GM18873 (cell line): Measurements from ENCODE around the gene PTPRZ1.

Experiments
- ATAC-seq: cut with Tn5 transposase; IDR thresholded peaks from one replicate; pipeline ENCODE4 v1.9.1; 2021; ENCODE audit warnings: mild to moderate bottlenecking, moderate library complexity, moderate number of reproducible peaks; ENCODE audit not compliant: unreplicated experiment, low FRiP score

PTPRZ1 gene

DNA sequence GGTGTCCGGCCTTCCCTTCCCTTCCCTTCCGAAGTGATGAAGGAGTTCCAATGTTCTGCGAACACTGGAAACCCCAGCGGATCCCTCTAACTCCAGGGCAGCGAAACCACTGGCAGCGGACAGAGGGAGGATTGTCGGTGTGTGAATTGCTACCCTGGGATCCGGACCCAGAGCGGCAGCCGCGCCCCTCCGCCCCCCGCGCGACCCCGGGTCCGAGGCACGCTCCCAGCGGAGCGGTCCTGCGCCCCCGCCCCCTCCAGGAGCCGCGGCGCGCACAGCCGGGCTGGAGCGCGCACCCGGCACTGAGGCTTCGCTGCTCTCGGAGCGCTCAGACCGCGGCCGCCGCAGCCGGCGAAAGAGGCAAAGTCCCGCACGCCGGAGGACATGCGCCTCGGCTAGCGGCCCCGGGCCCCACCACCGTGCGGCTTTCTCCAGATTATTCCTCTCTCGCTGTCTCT is at the start of gene PTPRZ1:
Gene PTPRZ1, plus strand, starts transcription at position 331 of the 458 bp plus-strand sequence. CDS start 339 bp downstream, outside the sequence.
- ATAC-seq, result no peak

DNA sequence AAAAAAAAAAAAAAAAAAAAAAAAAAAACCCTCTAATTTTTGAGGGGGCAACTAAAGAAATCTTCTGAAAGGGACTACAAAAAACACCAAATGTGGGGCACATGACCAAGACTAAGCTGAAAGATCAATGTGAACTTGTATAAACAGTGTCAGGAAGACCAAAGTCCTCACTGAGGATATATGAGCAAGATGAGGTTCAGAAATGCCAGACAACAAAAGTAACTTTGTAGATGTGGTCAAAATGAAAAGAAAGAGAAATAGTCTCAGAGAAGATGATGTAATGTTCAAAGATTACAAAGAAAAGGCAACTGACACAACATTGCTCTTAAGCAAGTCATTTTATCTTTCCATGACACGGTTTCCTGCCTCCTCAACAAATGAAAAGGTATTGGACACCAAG is 48.7 kb upstream of the PTPRZ1 start:
- no peak for ATAC-seq

DNA sequence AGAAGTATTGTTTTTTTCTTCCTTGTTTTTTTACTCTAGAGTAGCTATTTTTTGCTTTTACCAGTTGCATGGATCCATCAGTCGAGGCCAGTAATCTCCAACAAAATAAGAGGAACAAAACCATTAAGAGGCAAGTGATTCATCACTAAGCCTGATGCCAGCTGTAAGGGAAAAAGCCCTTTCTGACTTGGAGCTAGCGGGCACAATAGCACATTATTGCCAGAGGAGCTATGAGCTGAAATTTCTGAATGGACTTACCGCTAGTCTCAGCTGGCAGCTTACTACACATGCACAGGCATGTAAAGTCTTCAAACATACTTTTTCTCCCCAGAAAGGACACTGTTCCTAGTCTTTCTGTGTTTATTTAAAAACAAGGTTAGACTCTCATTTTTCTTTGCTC is 41.6 kb upstream of the PTPRZ1 start:
- no peak for ATAC-seq

DNA sequence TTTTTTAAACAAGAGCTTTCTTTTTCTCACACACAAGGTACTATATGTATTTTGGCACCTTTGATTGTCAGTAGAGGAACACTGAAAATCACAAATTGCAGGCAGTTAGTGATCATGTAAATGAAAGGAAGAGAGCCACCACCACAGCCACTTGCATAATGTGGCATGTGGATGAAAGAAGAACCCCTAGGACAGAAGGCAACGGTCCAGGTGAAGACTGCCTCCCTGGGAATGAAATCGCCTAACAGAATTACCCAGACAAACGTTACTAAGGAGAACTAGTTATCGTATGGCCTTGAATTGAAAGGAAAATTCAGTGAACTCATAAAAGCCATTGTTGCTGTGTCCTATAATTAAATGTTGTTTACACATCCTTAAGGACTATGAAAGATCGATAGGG is 41.2 kb upstream of the PTPRZ1 start:
- no peak for ATAC-seq

DNA sequence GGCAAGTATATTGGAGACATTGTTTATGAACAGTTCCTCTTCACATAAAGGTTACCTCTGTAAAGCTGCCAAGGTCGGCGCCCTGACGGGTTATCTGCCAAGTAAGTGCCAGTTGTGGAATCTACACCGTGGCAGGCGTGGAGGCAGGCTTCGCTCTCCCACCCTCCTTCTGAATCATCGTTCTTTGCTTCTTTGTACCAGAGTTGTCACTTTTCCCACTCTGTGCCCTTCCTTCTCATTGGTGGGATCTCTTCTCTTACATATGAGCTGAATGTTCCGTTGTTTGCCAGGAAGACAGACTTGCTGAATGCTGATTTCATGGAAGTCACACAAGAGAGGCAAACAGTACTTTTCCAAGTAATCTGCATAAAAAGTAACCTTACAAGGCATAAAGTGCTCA is 40.6 kb upstream of the PTPRZ1 start:
- ATAC-seq, result no peak

DNA sequence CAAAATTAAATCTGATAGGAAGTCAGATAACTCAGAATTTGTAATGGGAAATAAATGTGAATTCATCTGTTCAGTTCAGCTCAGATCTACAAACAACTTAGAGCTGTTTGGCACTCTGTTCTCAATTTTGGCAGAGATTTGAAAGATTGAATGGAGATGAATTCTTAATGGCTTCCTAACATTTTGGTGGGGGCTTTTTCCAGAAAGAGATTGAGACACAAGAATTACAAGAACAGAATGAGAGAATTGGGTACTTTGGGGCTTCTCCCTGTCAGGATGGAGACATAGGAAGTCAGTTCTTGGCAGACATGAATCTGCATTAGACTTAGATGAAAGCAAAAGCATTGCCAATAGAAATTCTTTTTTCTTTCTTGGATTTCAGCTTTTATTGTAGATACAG is 39.0 kb upstream of the PTPRZ1 start:
- ATAC-seq, result no peak

DNA sequence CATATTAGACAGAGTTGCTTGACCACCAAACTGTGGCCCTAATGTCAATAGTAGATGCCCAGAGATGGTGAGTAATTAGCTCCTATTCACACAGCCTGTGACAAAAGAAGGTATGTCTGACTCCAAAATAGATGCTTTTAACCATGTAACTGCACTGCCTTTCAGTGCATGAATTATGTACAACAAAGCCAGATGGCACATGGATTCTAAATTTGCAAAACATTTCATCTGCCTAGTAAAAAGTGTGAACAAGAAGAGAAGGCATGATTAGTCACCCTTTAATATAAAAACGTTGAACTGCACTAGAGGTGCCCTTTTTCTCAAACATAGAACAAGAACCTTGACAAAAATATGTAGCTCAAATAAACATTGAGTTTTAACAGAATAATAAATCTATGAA is 35.5 kb upstream of the PTPRZ1 start:
- ATAC-seq, result no peak

DNA sequence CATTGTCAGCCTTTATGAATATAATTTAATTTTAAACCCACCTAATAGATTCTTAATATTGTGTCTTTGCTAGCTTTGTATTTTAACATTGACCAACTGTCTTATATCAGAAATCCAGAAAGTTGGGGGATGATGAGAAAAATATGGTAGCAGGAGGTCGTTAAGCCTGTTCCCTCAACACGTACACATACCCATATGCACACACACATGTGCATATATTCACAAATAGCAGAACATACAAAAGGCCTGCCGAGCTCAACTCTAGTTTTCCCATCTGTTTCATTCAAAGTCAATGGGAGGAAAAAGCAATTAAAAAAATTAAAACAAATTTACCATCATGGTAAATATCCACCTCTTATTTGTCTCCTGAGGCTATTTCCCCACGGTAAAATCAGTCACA is 25.9 kb upstream of the PTPRZ1 start:
- ATAC-seq, result no peak

DNA sequence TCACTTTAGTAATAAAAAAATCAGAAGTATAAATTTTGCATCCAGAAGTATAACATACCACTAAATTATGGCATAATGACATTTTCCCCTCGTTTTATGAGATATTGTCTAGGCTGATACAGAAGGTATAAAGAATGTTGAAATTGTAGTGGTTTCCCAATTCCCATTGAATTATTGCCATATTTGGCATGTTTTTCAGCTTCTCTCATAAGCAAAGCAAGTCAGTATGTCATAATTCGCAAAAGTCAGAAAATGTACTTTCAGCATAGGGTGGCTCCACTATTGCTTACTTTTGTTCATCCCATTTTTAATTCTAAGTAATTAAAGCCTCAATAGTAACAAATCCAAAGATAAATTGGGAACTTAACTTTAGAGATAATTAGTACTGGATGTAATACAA is 19.7 kb upstream of the PTPRZ1 start:
- ATAC-seq, result no peak

DNA sequence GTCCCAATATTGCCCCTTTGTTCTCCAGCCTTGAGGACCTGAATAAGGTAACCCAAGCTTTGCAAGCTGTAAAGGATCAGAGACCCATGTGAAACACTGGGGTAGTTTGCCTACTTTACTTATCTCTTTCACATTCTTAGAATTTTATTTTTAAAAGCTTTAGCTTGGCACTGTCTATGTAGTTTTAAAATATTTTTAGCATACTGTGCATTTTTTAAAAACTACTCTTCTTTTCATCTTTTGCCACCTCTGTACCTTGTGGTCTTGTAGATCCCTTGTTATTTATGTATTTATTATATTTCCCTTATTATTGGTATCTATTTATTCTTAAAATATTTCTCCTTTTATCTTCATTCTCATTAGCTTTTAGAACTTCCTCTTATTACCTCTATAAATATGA is 12.0 kb upstream of the PTPRZ1 start:
- ATAC-seq, result no peak

DNA sequence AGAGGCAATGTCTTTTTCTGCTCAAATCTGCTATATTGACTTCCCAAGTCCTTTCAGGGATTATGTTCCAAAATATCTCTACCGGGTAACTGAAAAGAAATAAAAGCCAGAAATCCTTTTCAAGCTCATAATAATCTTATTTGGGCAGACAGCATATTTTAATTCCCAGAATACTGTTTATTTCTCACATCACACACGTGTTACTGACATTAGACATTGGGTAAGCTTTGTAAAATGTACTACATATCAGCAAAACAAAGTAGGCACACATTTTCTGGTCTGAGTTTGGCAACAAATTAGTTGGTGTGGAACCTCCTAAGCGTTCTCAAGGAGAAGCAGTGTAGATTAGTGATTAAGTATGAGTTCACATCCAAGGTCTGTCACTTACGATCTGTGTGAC is 10.4 kb upstream of the PTPRZ1 start:
- ATAC-seq, result no peak

DNA sequence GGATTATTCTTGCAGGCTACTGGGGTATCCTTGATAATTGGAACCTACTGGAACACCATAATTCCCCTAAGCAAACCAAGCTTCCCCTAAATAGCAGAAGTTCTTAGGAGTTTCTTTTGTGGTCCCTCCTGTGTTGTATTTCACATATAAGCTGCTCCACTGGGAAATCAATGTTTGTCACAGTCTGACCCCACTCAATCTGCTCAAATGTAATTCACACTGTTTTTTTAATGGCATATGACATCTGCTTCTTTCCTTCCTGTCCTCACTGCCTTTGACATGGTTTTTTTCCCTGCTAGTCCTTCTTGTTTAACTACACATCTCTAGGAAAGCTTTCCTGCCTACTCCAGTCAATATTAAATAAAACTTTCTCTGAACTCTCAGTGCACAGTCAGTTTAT is 1.8 kb upstream of the PTPRZ1 start:
- no peak for ATAC-seq

DNA sequence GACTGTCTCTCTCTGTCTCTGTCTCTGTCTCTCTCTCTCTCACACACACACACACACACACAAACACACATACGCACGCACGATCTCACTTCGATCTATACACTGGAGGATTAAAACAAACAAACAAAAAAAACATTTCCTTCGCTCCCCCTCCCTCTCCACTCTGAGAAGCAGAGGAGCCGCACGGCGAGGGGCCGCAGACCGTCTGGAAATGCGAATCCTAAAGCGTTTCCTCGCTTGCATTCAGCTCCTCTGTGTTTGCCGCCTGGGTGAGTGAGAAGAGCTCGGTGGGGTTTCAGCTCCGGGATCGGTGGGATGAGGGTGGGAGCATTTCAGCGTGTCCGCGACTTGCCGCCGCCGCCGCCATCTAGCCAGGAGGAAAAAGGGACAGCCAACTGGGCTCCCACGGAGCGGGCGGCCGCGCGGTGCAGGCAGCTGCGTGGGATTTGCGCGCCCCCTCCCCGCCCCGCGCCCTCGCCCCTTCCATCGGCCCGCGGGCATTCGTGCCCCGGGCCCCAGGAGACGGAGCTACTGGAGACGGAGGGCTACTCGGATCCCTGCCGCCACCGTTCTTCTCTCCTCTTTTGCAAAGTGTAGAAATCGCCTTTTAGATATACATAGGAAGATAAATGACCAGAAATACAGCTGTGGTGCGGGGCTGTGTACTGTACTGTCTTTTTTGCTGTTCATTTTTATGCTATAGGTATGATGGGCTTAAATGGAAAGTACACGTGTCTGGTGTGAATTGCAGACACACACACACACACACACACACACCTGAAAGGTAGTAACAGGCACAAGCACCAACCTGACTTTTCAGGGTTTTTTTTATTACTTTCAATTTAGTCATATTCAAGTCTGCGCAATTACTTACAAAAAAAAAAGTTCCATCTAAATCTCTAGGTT is 581 bp downstream of the PTPRZ1 start:
- ATAC-seq, result no peak

DNA sequence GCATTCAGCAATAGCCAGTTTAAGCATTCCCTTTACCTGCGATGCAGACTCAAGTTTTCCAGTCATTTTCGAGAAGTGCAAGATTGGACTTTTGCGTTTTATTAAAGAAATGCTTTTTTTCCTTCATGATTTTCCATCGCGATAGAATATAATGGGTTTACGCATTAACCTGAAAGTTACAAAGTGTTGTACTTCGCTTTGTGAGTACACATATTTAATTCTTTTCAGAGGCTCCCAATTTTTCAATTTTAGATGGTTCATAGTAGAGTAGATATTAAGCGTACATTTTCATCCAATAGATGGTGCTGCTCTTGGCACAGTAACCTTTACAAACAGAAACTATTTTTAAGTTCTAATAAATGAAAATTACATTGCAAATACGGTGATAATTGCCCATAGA is 1.3 kb downstream of the PTPRZ1 start:
- no peak for ATAC-seq

DNA sequence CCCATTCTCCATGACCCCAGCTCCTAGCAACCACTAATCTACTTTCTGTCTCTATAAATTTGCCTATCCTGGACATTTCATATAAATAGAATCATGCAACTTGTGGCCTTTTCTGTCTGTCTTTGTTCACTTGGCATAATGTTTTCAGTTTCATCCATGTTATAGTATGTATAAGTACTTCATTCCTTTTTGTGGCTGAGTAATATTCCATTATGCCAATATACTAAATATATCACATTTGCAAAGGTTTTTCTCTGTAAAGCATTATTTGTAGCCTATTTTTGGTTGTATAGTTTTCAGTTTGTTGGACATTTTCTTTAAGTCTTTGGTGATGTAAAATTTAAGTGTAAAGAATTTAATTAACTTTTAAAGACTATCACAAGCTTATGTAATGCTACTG is 2.2 kb downstream of the PTPRZ1 start:
- ATAC-seq, result no peak

DNA sequence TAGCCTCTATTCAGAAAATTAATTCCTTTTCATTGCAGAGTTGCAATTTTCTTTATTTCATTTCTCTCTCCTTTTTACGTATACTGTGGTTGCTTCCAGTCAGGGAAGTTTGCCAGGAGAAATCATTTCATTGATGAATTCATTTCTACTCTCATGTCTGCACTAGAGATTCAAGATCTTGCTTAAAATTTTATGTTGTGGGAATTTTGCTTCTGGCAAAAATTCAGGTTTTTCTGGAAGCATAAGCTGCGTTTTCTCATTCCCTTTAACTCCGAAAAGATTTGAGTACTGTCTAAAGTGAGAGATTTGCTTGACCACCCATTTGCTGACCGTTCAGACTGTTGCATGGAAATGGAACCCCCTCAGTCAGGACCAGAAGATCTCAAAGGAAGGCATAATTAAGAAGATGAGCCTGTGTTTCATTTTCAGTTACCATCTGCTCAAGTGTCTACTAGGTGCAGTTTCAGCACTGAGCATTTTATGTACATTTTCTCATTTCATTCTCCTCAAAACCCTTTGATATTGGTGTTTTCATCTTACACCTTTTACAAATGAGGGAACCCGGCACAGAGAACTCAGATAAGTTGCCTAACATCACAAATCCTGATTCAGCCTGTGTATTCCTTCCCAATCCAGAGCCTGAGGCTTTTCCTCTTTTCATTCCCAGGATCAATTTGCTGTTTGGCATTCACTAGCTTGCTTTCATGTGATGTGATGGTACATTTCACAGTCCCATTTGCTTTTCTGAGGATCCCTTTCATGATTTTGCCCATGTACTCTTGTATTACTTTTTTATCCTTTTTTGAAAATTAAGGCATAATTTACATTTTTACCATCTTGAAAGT is 3.9 kb downstream of the PTPRZ1 start:
- no peak for ATAC-seq

DNA sequence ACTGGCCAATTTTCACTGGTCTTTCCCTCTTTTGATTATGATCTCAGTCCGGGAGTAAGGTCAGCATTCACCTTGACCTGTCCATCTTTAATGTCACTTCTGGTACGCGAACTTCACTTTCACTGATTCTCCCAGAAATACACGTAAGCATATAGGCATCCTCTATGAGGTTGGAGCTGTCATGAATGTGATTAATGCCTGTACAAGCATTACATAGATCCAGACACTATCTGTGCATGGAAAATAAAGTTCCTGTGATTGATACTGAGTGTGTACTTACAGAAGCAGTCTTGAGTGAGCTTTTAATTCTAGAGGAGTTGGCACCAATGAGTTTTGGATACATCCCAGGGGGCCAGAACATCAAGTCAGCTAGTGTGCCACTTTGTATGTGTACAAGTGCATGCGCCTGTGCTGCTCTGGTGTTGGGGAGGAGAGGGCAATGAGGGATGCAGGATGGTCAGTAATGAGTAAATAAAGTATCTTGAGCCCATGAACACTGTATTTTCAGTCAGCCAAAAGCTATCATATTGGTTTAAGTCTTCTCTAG is 6.0 kb downstream of the PTPRZ1 start:
- ATAC-seq, result no peak

DNA sequence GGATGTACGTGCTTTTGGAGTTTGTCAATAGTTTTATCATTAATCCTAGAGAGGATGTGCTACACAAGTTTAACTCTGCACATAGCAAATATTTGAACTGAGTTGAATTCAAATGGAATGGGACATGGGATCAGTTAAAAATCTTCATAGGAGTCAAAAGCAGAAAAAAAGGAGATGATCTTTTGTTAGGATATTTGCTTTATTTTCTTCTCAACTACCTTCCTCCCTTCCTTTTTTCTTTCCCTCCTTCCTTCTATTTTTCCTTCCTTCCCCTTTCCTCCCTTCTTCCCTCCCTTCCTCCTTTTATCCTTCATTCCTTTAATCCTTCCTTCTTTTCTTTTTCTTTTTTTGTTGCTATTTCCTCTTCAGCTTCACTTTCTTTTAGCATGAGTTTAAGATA is 6.6 kb downstream of the PTPRZ1 start:
- no peak for ATAC-seq

DNA sequence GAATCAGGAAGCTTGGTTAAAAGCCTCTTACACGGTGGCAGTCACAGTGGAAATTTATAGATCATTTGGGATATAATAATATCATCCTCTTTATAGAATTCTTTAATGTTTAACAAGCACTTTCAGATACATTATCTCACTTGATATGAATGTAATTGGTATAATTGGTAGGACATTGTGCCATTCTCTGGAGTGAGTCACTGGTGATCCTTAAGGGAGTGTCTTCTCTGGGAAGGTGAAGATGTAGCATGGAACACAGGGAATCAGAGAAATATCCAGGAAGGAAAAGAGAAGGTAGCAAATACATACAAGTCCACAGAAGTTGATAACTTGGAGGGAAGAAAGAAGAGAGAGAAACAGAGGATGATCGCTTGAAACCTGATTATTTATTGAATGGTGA is 9.8 kb downstream of the PTPRZ1 start:
- ATAC-seq, result no peak

DNA sequence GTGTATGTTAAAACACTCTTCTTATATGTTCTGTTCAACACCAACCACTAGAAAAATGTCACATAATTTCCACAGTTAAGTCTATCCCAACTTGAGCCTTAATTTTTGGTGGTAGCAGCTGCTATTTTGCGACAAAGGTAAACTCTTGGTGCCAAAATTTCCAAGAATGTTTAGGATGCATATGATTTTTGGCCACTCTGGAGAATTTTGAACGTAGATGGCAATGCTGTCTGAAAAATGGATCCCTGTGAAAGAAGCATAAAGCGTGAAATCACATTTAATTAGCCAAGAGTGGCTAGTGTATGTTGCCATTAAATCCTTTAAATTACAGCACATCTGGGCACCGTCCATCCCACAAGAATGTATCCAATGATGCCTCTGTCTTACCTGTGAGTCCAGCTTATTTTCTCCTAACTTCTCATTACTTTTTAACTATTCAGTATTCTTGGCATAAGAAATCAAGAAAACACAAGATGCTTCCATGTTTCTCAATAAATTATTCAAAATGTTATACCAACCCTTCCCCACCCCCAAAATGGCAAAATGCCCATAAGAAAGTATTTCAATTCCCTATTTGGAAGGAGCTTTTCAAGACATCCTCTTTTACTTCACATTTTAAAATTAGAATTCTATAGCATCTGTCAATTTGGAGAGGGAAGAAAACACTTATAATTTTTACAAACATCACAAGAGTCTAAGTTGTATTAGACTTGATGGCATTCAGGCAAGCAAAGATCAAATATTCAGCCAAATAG is 12.4 kb downstream of the PTPRZ1 start:
- ATAC-seq, result no peak

DNA sequence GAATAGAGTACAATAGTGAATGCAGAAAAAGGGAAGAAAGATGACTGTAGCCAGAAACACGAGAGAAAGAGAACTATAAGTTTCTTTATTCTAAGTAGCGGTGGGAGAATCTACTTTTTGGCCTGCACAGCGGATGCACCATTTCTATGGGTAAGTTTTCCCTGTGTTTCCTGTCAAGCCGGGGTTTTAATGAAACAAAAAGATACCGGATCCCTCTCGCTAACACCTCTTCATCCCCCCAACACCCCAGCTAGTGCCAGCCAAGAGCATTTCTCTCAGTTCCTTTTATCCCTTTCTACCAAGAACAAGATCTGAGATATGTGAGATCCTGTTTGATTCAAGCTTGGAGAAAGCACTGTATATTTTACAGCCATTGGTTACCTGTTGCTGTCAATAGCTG is 14.7 kb downstream of the PTPRZ1 start:
- ATAC-seq, result no peak
